Parathyroid adenoma (tissue), 2 donors: ENCODE results near the gene GALNTL6.

Experiments used
- H2AFZ ChIP-seq: fragments of 300-600 bp; sonication (generic); one replicate; pipeline ENCODE4 v1.7.0; 2017; ENCODE audit warnings: antibody characterized with exemption, mild to moderate bottlenecking
- H3K27ac ChIP-seq: fragments of 300-600 bp; sonication (generic); one replicate; pipeline ENCODE4 v1.7.0; 2017
- H3K27me3 ChIP-seq: fragments of 300-600 bp; sonication (generic); one replicate; pipeline ENCODE4 v1.7.0; 2017; ENCODE audit warnings: low read length; ENCODE audit not compliant: control insufficient read depth, insufficient read depth
- H3K36me3 ChIP-seq: fragments of 300-600 bp; sonication (generic); one replicate; pipeline ENCODE4 v1.7.0; 2017; ENCODE audit warnings: low read length; ENCODE audit not compliant: control insufficient read depth, insufficient read depth
- H3K4me1 ChIP-seq: fragments of 300-600 bp; sonication (generic); one replicate; pipeline ENCODE4 v1.7.0; 2017; ENCODE audit warnings: control low read depth
- H3K4me2 ChIP-seq: fragments of 300-600 bp; sonication (generic); one replicate; pipeline ENCODE4 v1.7.0; 2017; ENCODE audit warnings: low read length
- H3K4me3 ChIP-seq: fragments of 300-600 bp; sonication (generic); one replicate; pipeline ENCODE4 v1.7.0; 2017; ENCODE audit warnings: low read depth, low read length
- H3K79me2 ChIP-seq: fragments of 300-600 bp; sonication (generic); one replicate; pipeline ENCODE4 v1.7.0; 2017; ENCODE audit warnings: control low read depth
- H3K9ac ChIP-seq: fragments of 300-600 bp; sonication (generic); one replicate; pipeline ENCODE4 v1.7.0; 2017; ENCODE audit warnings: mild to moderate bottlenecking
- H3K9me3 ChIP-seq: fragments of 300-600 bp; sonication (generic); one replicate; pipeline ENCODE4 v1.7.0; 2017; ENCODE audit warnings: low read length; ENCODE audit not compliant: control insufficient read depth
- TF ChIP-seq, protein P1 (sequence below): fragments of 300-600 bp; sonication (generic); IDR thresholded peaks from one replicate; pipeline ENCODE4 v1.7.0; 2017; ENCODE audit warnings: antibody characterized with exemption, mild to moderate bottlenecking
- donor health status: primary hyperparathyroidism.

Gene GALNTL6

GRCh38 chr4:172256820-172257219 lies 443.6 kb downstream of the GALNTL6 start:
- no peak overlapping the region for H2AFZ ChIP-seq
- no peak overlapping the region for H3K4me2 ChIP-seq
- no peaks in the 10 kb centered on the region for H3K79me2 ChIP-seq
- no peak overlapping the region for H3K27ac ChIP-seq
- H3K4me3 ChIP-seq: no peak overlapping the region
- TF ChIP-seq, protein P1, sequence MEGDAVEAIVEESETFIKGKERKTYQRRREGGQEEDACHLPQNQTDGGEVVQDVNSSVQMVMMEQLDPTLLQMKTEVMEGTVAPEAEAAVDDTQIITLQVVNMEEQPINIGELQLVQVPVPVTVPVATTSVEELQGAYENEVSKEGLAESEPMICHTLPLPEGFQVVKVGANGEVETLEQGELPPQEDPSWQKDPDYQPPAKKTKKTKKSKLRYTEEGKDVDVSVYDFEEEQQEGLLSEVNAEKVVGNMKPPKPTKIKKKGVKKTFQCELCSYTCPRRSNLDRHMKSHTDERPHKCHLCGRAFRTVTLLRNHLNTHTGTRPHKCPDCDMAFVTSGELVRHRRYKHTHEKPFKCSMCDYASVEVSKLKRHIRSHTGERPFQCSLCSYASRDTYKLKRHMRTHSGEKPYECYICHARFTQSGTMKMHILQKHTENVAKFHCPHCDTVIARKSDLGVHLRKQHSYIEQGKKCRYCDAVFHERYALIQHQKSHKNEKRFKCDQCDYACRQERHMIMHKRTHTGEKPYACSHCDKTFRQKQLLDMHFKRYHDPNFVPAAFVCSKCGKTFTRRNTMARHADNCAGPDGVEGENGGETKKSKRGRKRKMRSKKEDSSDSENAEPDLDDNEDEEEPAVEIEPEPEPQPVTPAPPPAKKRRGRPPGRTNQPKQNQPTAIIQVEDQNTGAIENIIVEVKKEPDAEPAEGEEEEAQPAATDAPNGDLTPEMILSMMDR: no peak
- no peaks in the 10 kb centered on the region for H3K27me3 ChIP-seq
- no peak overlapping the region for H3K9ac ChIP-seq
- no peaks in the 10 kb centered on the region for H3K36me3 ChIP-seq
- H3K4me1 ChIP-seq: no peaks in the 10 kb centered on the region
- H3K9me3 ChIP-seq: no peaks in the 10 kb centered on the region

- Histone ChIP-seq H3K27me3 (no peaks in the 10 kb centered on the region), H3K4me2 (no peak overlapping the region), H3K36me3 (no peaks in the 10 kb centered on the region), H3K27ac (no peak overlapping the region), H2AFZ (no peak overlapping the region), H3K9ac (no peak overlapping the region), H3K4me1 (no peaks in the 10 kb centered on the region), H3K79me2 (no peaks in the 10 kb centered on the region), H3K4me3 (no peak overlapping the region), H3K9me3 (no peaks in the 10 kb centered on the region)
- TF ChIP-seq, protein P1: no peak
Measured at GRCh38 chr4:172270397-172270796, 457.2 kb downstream of the GALNTL6 start.

- no peaks in the 10 kb centered on the region for H3K4me1 ChIP-seq
- H3K27me3 ChIP-seq: no peaks in the 10 kb centered on the region
- H3K79me2 ChIP-seq: no peaks in the 10 kb centered on the region
- no peak overlapping the region for H3K27ac ChIP-seq
- H3K9me3 ChIP-seq: no peaks in the 10 kb centered on the region
- TF ChIP-seq, protein P1: no peak
- H2AFZ ChIP-seq: no peak overlapping the region
- H3K36me3 ChIP-seq: no peaks in the 10 kb centered on the region
- no peak overlapping the region for H3K9ac ChIP-seq
- no peak overlapping the region for H3K4me2 ChIP-seq
- no peak overlapping the region for H3K4me3 ChIP-seq
Measured at GRCh38 chr4:172287117-172287516, 473.9 kb downstream of the GALNTL6 start.

GRCh38 chr4:172305698-172306097 lies 492.5 kb downstream of the GALNTL6 start:
- H2AFZ ChIP-seq: no peak overlapping the region
- no peak overlapping the region for H3K4me3 ChIP-seq
- H3K9me3 ChIP-seq: no peaks in the 10 kb centered on the region
- H3K27me3 ChIP-seq: no peaks in the 10 kb centered on the region
- H3K36me3 ChIP-seq: no peaks in the 10 kb centered on the region
- TF ChIP-seq, protein P1: no peak
- no peak overlapping the region for H3K27ac ChIP-seq
- no peak overlapping the region for H3K9ac ChIP-seq
- no peaks in the 10 kb centered on the region for H3K4me1 ChIP-seq
- no peak overlapping the region for H3K4me2 ChIP-seq
- no peaks in the 10 kb centered on the region for H3K79me2 ChIP-seq

DNA sequence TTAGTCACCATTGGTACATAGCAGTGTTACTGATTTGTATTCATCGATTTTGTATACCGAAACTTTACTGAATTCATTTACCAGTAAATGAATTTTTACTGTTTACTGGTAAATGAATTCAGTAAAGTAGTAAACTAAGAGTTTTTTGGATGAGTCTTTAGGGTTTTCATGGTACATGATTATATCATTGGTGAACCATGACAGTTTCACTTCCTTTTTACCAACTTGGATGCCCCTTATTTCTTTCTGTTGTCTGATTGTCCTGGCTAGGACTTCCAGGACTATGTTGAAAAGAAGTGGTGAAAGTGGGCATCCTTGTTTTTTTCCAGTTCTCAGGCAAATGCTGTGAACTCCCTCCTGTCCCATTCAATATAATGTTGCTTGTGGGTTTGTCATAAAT lies 494.9 kb downstream of the GALNTL6 start:
- Histone ChIP-seq H3K4me3 (no peak overlapping the region), H3K36me3 (no peaks in the 10 kb centered on the region), H2AFZ (no peak overlapping the region), H3K4me1 (no peaks in the 10 kb centered on the region), H3K79me2 (no peaks in the 10 kb centered on the region), H3K9me3 (no peaks in the 10 kb centered on the region), H3K4me2 (no peak overlapping the region), H3K27me3 (no peaks in the 10 kb centered on the region), H3K27ac (no peak overlapping the region), H3K9ac (no peak overlapping the region)
- TF ChIP-seq, protein P1: no peak
